GM23338 (cell line): Measurements from ENCODE around the gene SRGAP1. TPM values are rescaled to one million over a fixed set of nuclear protein-coding genes. Genes with fewer than 3 reads are reported as not detected.

Experiments
- ATAC-seq: fragments of 200-7000 bp; cut with Tn5 transposase; 3 replicates; pipeline ENCODE4 v1.9.1; 2020
- DNase-seq: peaks from one replicate; pipeline ENCODE4 v3.0.0-alpha.2; 2015; ENCODE audit warnings: low spot score
- H2AFZ ChIP-seq: fragments of 200-600 bp; sonication (generic); 2 replicates; pipeline ENCODE4 v1.8.0; 2016; ENCODE audit warnings: antibody characterized with exemption, mild to moderate bottlenecking, moderate library complexity
- H3F3A ChIP-seq: fragments of 200-600 bp; sonication (generic); replicated peaks from 2 replicates; pipeline ENCODE4 v1.8.0; 2017; ENCODE audit warnings: antibody characterized with exemption, mixed run types, low read depth
- H3K27ac ChIP-seq: fragments of 200-600 bp; sonication (generic); 2 replicates; pipeline ENCODE4 v1.6.1; 2016; ENCODE audit warnings: low read depth
- H3K27me3 ChIP-seq: fragments of 200-600 bp; sonication (generic); 2 replicates; pipeline ENCODE4 v1.8.0; 2016; ENCODE audit warnings: mild to moderate bottlenecking, mixed run types, moderate library complexity; ENCODE audit not compliant: insufficient read depth
- H3K36me3 ChIP-seq: fragments of 200-600 bp; sonication (generic); 2 replicates; pipeline ENCODE4 v1.8.0; 2016; ENCODE audit warnings: mild to moderate bottlenecking; ENCODE audit not compliant: insufficient read depth
- H3K4me1 ChIP-seq: fragments of 200-600 bp; sonication (generic); 2 replicates; pipeline ENCODE4 v1.8.0; 2016; ENCODE audit warnings: mild to moderate bottlenecking, moderate library complexity; ENCODE audit not compliant: insufficient read depth
- H3K4me2 ChIP-seq: fragments of 200-600 bp; sonication (generic); 2 replicates; pipeline ENCODE4 v1.7.1; 2017; ENCODE audit warnings: mixed run types
- H3K4me3 ChIP-seq: fragments of 200-600 bp; sonication (generic); 2 replicates; pipeline ENCODE4 v1.6.1; 2016; ENCODE audit warnings: mixed run types
- H3K79me2 ChIP-seq: fragments of 200-600 bp; sonication (generic); replicated peaks from 2 replicates; pipeline ENCODE4 v1.8.0; 2017; ENCODE audit warnings: mild to moderate bottlenecking; ENCODE audit not compliant: insufficient read depth
- H3K9me2 ChIP-seq: fragments of 200-600 bp; sonication (generic); 2 replicates; pipeline ENCODE4 v1.8.0; 2017; ENCODE audit not compliant: insufficient read depth
- H4K20me1 ChIP-seq: fragments of 200-600 bp; sonication (generic); replicated peaks from 2 replicates; pipeline ENCODE4 v1.8.0; 2017; ENCODE audit warnings: mild to moderate bottlenecking; ENCODE audit not compliant: insufficient read depth
- H3K27ac Mint-ChIP-seq: 2 replicates; pipeline ENCODE4 v1.8.0; 2020; ENCODE audit warnings: inconsistent platforms, mild to moderate bottlenecking, moderate library complexity, mixed read lengths
- H3K27me3 Mint-ChIP-seq: 3 replicates; pipeline ENCODE4 v1.8.0; 2022; ENCODE audit warnings: low read depth, mild to moderate bottlenecking, moderate library complexity, mixed read lengths, inconsistent platforms; ENCODE audit not compliant: insufficient read depth, poor library complexity
- H3K36me3 Mint-ChIP-seq: 3 replicates; pipeline ENCODE4 v1.8.0; 2021; ENCODE audit warnings: low read depth, mild to moderate bottlenecking, inconsistent platforms, moderate library complexity, mixed read lengths
- H3K4me1 Mint-ChIP-seq: 3 replicates; pipeline ENCODE4 v1.8.0; 2020; ENCODE audit warnings: mild to moderate bottlenecking, inconsistent platforms, mixed read lengths
- H3K4me3 Mint-ChIP-seq: 3 replicates; pipeline ENCODE4 v1.8.0; 2021; ENCODE audit warnings: moderate library complexity, mild to moderate bottlenecking, inconsistent platforms, mixed read lengths
- H3K9me3 Mint-ChIP-seq: 3 replicates; pipeline ENCODE4 v1.8.0; 2020; ENCODE audit warnings: moderate library complexity, mild to moderate bottlenecking, inconsistent platforms, mixed read lengths
- CREB1 ChIP-seq: fragments of 250-450 bp; sonication (Bioruptor Pico); IDR thresholded peaks from 2 replicates; pipeline ENCODE4 v1.5.0; 2020; ENCODE audit warnings: low read depth, mild to moderate bottlenecking, moderate library complexity
- EZH2 ChIP-seq: fragments of 200-600 bp; sonication (generic); IDR thresholded peaks from one replicate; pipeline ENCODE4 v1.8.0; 2017; ENCODE audit warnings: antibody characterized with exemption, mild to moderate bottlenecking, low read depth; ENCODE audit not compliant: unreplicated experiment
- EZH2phosphoT487 ChIP-seq: fragments of 200-600 bp; sonication (generic); IDR thresholded peaks from one replicate; pipeline ENCODE4 v1.8.1; 2018; ENCODE audit warnings: antibody characterized with exemption; ENCODE audit not compliant: unreplicated experiment
- POLR2AphosphoS5 ChIP-seq: IDR thresholded peaks from 2 replicates; pipeline ENCODE4 v1.6.1; 2016; ENCODE audit warnings: antibody characterized with exemption, low read depth
- STAT1 ChIP-seq: IDR thresholded peaks from one replicate; pipeline ENCODE4 v1.6.1; 2016; ENCODE audit warnings: antibody characterized with exemption; ENCODE audit not compliant: unreplicated experiment
- ZNF331 ChIP-seq: fragments of 250-450 bp; sonication (Bioruptor Pico); IDR thresholded peaks from 2 replicates; pipeline ENCODE4 v1.5.0; 2020; ENCODE audit warnings: low read depth, mild to moderate bottlenecking, moderate library complexity
- polyA plus RNA-seq: library from polyadenylated mRNA; unstranded; fragments of >200 nt; fragmentation: Nextera tagmentation; extraction: Ambion mirVana; gene quantifications from 2 replicates; pipeline ENCODE4 v1.2.1, GENCODE V29; 2016
- total RNA-seq: library from RNA; depleted of rRNA; stranded (reverse); fragments of >200 nt; shearing (Covaris generic); gene quantifications from 2 replicates; pipeline ENCODE4 v1.2.3, GENCODE V29; 2014
- TF ChIP-seq, protein P1 (sequence below): fragments of 250-450 bp; sonication (Bioruptor Pico); IDR thresholded peaks from 2 replicates; pipeline ENCODE4 v1.5.0; 2020; ENCODE audit warnings: mild to moderate bottlenecking, moderate library complexity
- TF ChIP-seq, protein P2 (sequence below), 2 experiments: fragments of 200-600 bp in 1 of 2; sonication (generic) in 1 of 2; conservative IDR thresholded peaks; 2 replicates each; pipeline versions ENCODE4 v1.5.1 to v1.6.1; 2016 to 2017; ENCODE audit warnings: antibody characterized with exemption in 2 of 2, low read depth in 2 of 2, mild to moderate bottlenecking in 2 of 2, moderate library complexity in 1 of 2

The SRGAP1 gene
- total and polyA plus RNA-seq, 2 experiments from 2014 or later = 6.1 to 8.1 TPM

DNA sequence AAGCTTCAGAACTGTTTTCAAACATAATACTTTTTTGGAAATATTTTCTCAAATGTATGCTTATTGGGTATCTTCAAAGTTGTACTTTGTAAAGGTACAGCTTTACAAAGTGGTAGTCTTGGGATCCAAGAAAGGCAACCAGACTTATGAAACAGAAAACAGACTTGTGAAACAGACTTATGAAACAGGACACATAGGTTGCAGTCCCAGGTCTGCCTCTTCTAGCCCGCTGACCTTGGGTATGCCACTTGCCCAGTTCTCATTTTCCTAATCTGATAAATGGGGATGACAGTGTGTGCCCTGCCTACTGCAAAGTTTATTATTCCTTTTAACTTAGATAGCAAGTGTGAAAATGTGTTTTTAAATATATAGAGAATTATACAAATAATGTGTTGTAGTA is 263.3 kb downstream of the SRGAP1 start (continued):
- TF ChIP-seq, protein P1, sequence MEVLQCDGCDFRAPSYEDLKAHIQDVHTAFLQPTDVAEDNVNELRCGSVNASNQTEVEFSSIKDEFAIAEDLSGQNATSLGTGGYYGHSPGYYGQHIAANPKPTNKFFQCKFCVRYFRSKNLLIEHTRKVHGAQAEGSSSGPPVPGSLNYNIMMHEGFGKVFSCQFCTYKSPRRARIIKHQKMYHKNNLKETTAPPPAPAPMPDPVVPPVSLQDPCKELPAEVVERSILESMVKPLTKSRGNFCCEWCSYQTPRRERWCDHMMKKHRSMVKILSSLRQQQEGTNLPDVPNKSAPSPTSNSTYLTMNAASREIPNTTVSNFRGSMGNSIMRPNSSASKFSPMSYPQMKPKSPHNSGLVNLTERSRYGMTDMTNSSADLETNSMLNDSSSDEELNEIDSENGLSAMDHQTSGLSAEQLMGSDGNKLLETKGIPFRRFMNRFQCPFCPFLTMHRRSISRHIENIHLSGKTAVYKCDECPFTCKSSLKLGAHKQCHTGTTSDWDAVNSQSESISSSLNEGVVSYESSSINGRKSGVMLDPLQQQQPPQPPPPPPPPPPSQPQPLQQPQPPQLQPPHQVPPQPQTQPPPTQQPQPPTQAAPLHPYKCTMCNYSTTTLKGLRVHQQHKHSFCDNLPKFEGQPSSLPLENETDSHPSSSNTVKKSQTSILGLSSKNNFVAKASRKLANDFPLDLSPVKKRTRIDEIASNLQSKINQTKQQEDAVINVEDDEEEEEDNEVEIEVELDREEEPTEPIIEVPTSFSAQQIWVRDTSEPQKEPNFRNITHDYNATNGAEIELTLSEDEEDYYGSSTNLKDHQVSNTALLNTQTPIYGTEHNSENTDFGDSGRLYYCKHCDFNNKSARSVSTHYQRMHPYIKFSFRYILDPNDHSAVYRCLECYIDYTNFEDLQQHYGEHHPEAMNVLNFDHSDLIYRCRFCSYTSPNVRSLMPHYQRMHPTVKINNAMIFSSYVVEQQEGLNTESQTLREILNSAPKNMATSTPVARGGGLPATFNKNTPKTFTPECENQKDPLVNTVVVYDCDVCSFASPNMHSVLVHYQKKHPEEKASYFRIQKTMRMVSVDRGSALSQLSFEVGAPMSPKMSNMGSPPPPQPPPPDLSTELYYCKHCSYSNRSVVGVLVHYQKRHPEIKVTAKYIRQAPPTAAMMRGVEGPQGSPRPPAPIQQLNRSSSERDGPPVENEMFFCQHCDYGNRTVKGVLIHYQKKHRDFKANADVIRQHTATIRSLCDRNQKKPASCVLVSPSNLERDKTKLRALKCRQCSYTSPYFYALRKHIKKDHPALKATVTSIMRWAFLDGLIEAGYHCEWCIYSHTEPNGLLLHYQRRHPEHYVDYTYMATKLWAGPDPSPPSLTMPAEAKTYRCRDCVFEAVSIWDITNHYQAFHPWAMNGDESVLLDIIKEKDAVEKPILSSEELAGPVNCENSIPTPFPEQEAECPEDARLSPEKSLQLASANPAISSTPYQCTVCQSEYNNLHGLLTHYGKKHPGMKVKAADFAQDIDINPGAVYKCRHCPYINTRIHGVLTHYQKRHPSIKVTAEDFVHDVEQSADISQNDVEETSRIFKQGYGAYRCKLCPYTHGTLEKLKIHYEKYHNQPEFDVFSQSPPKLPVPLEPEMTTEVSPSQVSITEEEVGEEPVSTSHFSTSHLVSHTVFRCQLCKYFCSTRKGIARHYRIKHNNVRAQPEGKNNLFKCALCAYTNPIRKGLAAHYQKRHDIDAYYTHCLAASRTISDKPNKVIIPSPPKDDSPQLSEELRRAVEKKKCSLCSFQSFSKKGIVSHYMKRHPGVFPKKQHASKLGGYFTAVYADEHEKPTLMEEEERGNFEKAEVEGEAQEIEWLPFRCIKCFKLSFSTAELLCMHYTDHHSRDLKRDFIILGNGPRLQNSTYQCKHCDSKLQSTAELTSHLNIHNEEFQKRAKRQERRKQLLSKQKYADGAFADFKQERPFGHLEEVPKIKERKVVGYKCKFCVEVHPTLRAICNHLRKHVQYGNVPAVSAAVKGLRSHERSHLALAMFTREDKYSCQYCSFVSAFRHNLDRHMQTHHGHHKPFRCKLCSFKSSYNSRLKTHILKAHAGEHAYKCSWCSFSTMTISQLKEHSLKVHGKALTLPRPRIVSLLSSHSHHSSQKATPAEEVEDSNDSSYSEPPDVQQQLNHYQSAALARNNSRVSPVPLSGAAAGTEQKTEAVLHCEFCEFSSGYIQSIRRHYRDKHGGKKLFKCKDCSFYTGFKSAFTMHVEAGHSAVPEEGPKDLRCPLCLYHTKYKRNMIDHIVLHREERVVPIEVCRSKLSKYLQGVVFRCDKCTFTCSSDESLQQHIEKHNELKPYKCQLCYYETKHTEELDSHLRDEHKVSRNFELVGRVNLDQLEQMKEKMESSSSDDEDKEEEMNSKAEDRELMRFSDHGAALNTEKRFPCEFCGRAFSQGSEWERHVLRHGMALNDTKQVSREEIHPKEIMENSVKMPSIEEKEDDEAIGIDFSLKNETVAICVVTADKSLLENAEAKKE (CRISPR knock-in tag) = no peak

DNA sequence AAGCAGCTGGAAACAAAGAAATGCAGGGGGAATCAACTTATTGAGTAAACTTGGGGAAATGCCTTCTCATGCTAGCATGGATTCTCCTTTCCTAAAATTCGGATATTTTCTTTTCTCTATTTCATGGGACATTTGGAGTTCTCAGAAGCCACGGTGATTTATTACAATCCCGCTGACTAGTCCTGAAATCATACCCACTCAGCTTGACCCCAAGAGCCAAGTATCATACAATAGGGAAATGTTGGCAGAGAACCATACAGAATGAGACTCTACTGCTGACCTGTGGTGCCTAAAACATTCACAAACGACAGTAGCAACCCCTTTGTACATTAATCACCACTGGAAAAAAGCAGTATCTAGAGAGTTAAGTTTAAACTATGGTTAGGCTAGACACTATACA is 265.2 kb downstream of the SRGAP1 start:
- no peak for DNase-seq
- no peaks in the 10 kb centered on the region for H3K79me2 ChIP-seq
- ATAC-seq = no peak
- Mint-ChIP-seq H3K9me3 (no peaks in the 10 kb centered on the region), H3K36me3 (peaks cover 4% of the 10 kb centered on the region), H3K27ac (no peak overlapping the region), H3K27me3 (no peaks in the 10 kb centered on the region), H3K4me1 (no peaks in the 10 kb centered on the region), H3K4me3 (no peak overlapping the region)
- no peak overlapping the region for H3K4me2 ChIP-seq
- H3K9me2 ChIP-seq = no peaks in the 10 kb centered on the region
- no peaks in the 10 kb centered on the region for H3K36me3 ChIP-seq
- no peaks in the 10 kb centered on the region for H3K4me1 ChIP-seq
- no peak overlapping the region for H2AFZ ChIP-seq
- H4K20me1 ChIP-seq = no peaks in the 10 kb centered on the region
- no peak overlapping the region for H3K27ac ChIP-seq
- no peak overlapping the region for H3K4me3 ChIP-seq
- no peaks in the 10 kb centered on the region for H3F3A ChIP-seq
- no peaks in the 10 kb centered on the region for H3K27me3 ChIP-seq
- TF ChIP-seq, protein P2, sequence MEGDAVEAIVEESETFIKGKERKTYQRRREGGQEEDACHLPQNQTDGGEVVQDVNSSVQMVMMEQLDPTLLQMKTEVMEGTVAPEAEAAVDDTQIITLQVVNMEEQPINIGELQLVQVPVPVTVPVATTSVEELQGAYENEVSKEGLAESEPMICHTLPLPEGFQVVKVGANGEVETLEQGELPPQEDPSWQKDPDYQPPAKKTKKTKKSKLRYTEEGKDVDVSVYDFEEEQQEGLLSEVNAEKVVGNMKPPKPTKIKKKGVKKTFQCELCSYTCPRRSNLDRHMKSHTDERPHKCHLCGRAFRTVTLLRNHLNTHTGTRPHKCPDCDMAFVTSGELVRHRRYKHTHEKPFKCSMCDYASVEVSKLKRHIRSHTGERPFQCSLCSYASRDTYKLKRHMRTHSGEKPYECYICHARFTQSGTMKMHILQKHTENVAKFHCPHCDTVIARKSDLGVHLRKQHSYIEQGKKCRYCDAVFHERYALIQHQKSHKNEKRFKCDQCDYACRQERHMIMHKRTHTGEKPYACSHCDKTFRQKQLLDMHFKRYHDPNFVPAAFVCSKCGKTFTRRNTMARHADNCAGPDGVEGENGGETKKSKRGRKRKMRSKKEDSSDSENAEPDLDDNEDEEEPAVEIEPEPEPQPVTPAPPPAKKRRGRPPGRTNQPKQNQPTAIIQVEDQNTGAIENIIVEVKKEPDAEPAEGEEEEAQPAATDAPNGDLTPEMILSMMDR (conservative IDR thresholded peaks at IDR 0.05; ENCODE audit: low read depth in 2 of 2) = no peak
- TF ChIP-seq STAT1 = no peak
- TF ChIP-seq EZH2 = no peak
- TF ChIP-seq EZH2phosphoT487 = no peak
- no peak for TF ChIP-seq POLR2AphosphoS5
- TF ChIP-seq, protein P1 (CRISPR knock-in tag) = no peak
- no peak for TF ChIP-seq CREB1
- TF ChIP-seq ZNF331 (CRISPR knock-in tag) = no peak
